GM12873 (cell line): ENCODE data around the gene CPTP.
A peak's percentile ranks its signal among the peaks of the same experiment; 100 is the strongest.

ENCODE experiments used
- TF ChIP-seq, protein P1 (sequence below): IDR thresholded peaks from 2 replicates; pipeline ENCODE4 v1.5.1; 2012; ENCODE audit warnings: low read depth, mild to moderate bottlenecking, moderate library complexity, low read length, control low read depth; ENCODE audit not compliant: insufficient read depth; ENCODE audit errors: missing control alignments

Gene CPTP

DNA sequence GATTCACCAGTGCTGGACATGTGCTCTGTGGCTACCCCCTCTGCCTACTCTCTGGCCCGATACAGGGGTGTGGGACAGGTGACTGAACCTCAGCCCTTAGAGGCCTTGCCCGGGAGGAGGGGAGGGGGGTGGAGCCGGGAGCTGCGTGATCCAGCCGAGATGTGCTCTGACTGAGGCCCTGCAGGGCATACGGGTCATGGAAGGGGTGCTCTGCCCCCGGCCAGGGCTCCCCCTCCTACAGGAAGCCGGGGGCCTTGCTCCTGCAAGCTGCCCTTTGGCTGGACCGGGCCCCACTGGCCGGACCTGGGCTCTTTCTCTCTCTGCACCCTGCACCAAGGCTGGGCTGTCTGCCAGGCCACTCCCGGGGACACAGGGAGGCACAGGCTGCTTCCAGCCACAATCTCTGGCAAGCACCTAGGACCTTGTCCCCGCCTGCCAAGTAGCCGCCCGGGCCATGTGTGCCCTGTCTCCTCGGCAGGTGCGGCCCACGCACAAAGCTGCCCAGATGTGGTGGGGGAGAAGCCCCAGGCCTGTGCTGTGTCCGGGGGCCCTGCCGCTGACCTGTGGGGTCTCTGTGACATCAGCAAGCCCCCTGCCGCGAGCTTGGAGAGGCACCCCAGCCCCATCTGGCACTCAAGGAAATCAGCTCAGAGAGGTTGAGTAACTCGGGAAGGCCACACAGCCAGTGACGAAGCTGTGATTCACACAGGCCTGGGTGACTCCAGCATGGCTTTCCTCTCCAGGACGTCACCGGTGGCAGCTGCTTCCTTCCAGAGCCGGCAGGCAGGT lies 42.9 kb upstream of the CPTP start:
- TF ChIP-seq, protein P1, sequence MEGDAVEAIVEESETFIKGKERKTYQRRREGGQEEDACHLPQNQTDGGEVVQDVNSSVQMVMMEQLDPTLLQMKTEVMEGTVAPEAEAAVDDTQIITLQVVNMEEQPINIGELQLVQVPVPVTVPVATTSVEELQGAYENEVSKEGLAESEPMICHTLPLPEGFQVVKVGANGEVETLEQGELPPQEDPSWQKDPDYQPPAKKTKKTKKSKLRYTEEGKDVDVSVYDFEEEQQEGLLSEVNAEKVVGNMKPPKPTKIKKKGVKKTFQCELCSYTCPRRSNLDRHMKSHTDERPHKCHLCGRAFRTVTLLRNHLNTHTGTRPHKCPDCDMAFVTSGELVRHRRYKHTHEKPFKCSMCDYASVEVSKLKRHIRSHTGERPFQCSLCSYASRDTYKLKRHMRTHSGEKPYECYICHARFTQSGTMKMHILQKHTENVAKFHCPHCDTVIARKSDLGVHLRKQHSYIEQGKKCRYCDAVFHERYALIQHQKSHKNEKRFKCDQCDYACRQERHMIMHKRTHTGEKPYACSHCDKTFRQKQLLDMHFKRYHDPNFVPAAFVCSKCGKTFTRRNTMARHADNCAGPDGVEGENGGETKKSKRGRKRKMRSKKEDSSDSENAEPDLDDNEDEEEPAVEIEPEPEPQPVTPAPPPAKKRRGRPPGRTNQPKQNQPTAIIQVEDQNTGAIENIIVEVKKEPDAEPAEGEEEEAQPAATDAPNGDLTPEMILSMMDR, result no peak

- TF ChIP-seq, protein P1, result no peak
Observed at GRCh38 chr1:1282998-1283397, 41.6 kb upstream of the CPTP start.

DNA sequence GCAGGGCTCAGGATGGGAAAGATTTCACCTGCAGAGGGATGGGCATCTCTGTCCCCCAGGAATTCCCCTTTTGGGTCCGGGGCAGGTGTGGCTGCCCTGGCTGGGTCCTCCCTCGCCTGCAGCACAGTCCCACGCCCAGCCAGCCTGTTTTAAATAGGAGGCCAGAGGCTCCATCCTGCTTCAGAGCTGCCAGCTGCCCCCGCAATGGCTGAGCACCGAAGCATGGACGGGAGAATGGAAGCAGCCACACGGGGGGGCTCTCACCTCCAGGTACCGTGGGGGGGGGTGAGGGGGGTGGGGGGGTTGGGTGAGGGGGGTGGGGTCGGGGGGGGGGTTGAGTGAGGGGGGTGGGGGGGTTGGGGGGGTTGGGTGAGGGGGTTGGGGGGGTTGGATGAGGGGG lies 40.8 kb upstream of the CPTP start:
- TF ChIP-seq, protein P1, result peak; percentile 3

DNA sequence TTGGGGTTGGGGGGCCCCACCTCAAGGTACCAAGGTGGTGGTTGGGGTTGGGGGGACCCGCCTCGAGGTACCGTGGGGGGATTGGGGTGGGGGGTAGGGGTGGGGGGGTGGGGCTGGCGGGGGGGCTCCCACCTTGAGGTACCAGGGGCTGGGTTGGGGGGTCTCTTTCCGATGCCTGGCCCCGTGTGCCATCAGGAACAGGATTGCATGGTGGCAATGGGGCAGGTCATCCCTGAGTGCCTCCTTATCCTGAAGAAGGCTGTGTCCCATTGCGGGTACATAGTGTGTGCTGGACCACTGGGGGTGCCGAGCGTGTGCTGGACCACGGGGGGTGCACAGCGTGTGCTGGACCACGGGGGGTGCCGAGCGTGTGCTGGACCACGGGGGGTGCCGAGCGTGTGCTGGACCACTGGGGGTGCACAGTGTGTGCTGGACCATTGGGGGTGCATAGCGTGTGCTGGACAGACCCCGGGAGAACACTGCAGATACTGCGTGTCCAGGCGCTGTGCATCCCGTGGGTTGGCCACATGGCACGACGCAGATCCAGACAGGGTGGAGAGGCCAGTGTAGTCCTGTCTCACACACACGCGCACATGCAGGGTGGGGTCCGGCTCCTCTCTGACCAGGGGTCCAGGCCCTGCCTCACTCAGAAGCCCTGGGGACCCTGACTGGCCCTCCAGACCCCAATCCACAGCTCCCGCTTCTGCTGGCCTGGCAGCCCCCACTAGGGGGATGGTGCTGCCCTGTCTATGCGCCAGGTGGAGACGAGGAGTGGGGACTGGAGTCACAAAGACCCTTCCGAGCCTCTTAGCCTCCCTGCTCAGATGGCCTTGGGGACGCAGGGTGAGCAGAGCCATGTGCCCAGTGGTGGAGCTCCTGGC lies 40.1 kb upstream of the CPTP start:
- TF ChIP-seq, protein P1, result no peak

DNA sequence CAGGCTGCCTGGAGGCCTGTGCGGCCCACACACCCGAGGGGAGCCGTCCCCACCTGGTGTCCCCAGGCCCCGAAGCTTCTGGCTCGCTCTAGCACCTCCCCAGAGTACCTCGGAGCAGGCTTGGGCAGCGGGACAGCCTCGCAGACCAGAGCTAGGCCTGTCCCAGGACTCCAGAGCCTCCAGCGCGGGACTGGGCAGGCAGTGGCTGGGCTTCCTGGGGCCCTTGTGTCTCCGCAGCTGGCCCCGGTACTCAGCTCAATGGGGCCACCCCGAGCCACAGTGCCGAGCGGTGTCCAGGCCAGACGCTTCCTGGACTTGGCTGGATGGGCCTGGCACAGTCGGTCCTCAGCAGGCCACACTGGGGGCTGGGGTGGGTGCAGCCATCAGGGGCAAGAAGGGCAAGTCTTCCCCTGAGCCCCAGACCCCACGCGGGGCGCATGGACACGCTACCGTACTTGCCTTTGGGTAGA lies 39.5 kb upstream of the CPTP start:
- TF ChIP-seq, protein P1, result no peak

- TF ChIP-seq, protein P1, result no peak
Observed at GRCh38 chr1:1285611-1286311, 38.8 kb upstream of the CPTP start.
